OCI-LY1 (cell line): ENCODE measurements around the gene CCDC70.

ENCODE experiments used
- H2AFZ ChIP-seq: fragments of 200-600 bp; sonication (generic), shearing (Covaris generic); 2 replicates; pipeline ENCODE4 v1.6.0; 2014; ENCODE audit warnings: antibody characterized with exemption, mild to moderate bottlenecking, low read length
- H3F3A ChIP-seq: fragments of 200-600 bp; sonication (generic), shearing (Covaris generic); 2 replicates; pipeline ENCODE4 v1.6.0; 2014; ENCODE audit warnings: mild to moderate bottlenecking, antibody characterized with exemption, low read length, moderate library complexity; ENCODE audit not compliant: insufficient read depth
- H3K27ac ChIP-seq: fragments of 200-600 bp; sonication (generic); 2 replicates; pipeline ENCODE4 v1.5.1; 2014; ENCODE audit warnings: low read length, mixed run types, mild to moderate bottlenecking, low read depth; ENCODE audit not compliant: poor library complexity, severe bottlenecking
- H3K27me3 ChIP-seq: fragments of 200-600 bp; sonication (generic); 2 replicates; pipeline ENCODE4 v1.6.0; 2014; ENCODE audit warnings: antibody characterized with exemption, mild to moderate bottlenecking, low read length, moderate library complexity; ENCODE audit not compliant: insufficient read depth
- H3K36me3 ChIP-seq: fragments of 200-600 bp; sonication (generic); 2 replicates; pipeline ENCODE4 v1.6.1; 2014; ENCODE audit warnings: mild to moderate bottlenecking, antibody characterized with exemption, low read length, moderate library complexity, mixed read lengths; ENCODE audit not compliant: insufficient read depth
- H3K4me1 ChIP-seq: fragments of 200-600 bp; sonication (generic); 2 replicates; pipeline ENCODE4 v1.5.1; 2014; ENCODE audit warnings: mild to moderate bottlenecking, low read length, moderate library complexity; ENCODE audit not compliant: insufficient read depth, severe bottlenecking
- H3K4me2 ChIP-seq: fragments of 200-600 bp; sonication (generic), shearing (Covaris generic); 2 replicates; pipeline ENCODE4 v1.6.1; 2014; ENCODE audit warnings: low read length
- H3K4me3 ChIP-seq: fragments of 200-600 bp; sonication (generic); 2 replicates; pipeline ENCODE4 v1.5.1; 2014; ENCODE audit warnings: low read length, low read depth, mild to moderate bottlenecking, mixed read lengths; ENCODE audit not compliant: poor library complexity, severe bottlenecking
- H3K79me2 ChIP-seq: fragments of 200-600 bp; shearing (Covaris generic); 2 replicates; pipeline ENCODE4 v1.6.1; 2016; ENCODE audit warnings: mixed run types, low read length, mixed read lengths; ENCODE audit not compliant: insufficient read depth
- H3K9ac ChIP-seq: fragments of 200-600 bp; sonication (generic), shearing (Covaris generic); 2 replicates; pipeline ENCODE4 v1.6.1; 2014; ENCODE audit warnings: mild to moderate bottlenecking, low read length, mixed read lengths
- H3K9me2 ChIP-seq: fragments of 200-600 bp; sonication (generic), shearing (Covaris generic); 2 replicates; pipeline ENCODE4 v1.6.1; 2014; ENCODE audit warnings: low read depth, mild to moderate bottlenecking, low read length, mixed read lengths
- H3K9me3 ChIP-seq: fragments of 200-600 bp; shearing (Covaris generic); 2 replicates; pipeline ENCODE4 v1.6.1; 2014; ENCODE audit warnings: low read length, mixed read lengths
- H4K20me1 ChIP-seq: fragments of 200-600 bp; sonication (generic), shearing (Covaris generic); 2 replicates; pipeline ENCODE4 v1.6.0; 2016; ENCODE audit warnings: mild to moderate bottlenecking, low read length; ENCODE audit not compliant: insufficient read depth
- CTCF ChIP-seq: fragments of 200-600 bp; sonication (generic), shearing (Covaris generic); IDR thresholded peaks from 2 replicates; pipeline ENCODE4 v1.5.1; 2017; ENCODE audit warnings: mild to moderate bottlenecking, antibody characterized with exemption, low read length, moderate library complexity, mixed read lengths
- EZH2 ChIP-seq: fragments of 200-600 bp; sonication (generic), shearing (Covaris generic); IDR thresholded peaks from 2 replicates; pipeline ENCODE4 v1.8.0; 2017; ENCODE audit warnings: borderline replicate concordance, mixed run types, mild to moderate bottlenecking, antibody characterized with exemption, low read length, moderate library complexity, mixed read lengths

Gene CCDC70

GRCh38 chr13:51882570-51883225, 20.9 kb downstream of the CCDC70 start:
- Histone ChIP-seq H4K20me1 (no peaks in the 10 kb centered on the region), H3K36me3 (no peaks in the 10 kb centered on the region), H3K9me3 (peaks cover 10% of the 10 kb centered on the region), H3F3A (no peaks in the 10 kb centered on the region), H3K27ac (no peak overlapping the region), H3K4me1 (no peaks in the 10 kb centered on the region), H3K9ac (no peak overlapping the region), H3K9me2 (no peaks in the 10 kb centered on the region), H2AFZ (no peak overlapping the region), H3K27me3 (peaks cover 4% of the 10 kb centered on the region; the same call in 1 of the 2 replicates), H3K4me3 (no peak overlapping the region), H3K4me2 (no peak overlapping the region), H3K79me2 (no peaks in the 10 kb centered on the region)
- TF ChIP-seq EZH2 (no peak), CTCF (no peak)

- Histone ChIP-seq H2AFZ (no peak overlapping the region), H3K79me2 (no peaks in the 10 kb centered on the region), H3K4me2 (no peak overlapping the region), H3K4me3 (no peak overlapping the region), H3K9me2 (no peaks in the 10 kb centered on the region), H3K36me3 (no peaks in the 10 kb centered on the region), H3K9me3 (peaks cover 10% of the 10 kb centered on the region), H3K4me1 (no peaks in the 10 kb centered on the region), H3K27me3 (peaks cover 4% of the 10 kb centered on the region; the same call in 1 of the 2 replicates), H3K27ac (no peak overlapping the region), H4K20me1 (no peaks in the 10 kb centered on the region), H3K9ac (no peak overlapping the region), H3F3A (no peaks in the 10 kb centered on the region)
- TF ChIP-seq CTCF (no peak), EZH2 (no peak)
Observed at GRCh38 chr13:51883226-51883600, 21.4 kb downstream of the CCDC70 start.

GRCh38 chr13:51885651-51886050, 23.9 kb downstream of the CCDC70 start:
- Histone ChIP-seq H2AFZ (no peak overlapping the region), H3K4me3 (no peak overlapping the region), H3K79me2 (no peaks in the 10 kb centered on the region)

GRCh38 chr13:51887468-51887867, 25.7 kb downstream of the CCDC70 start:
- no peak overlapping the region for H3K4me2 ChIP-seq
- H3K4me3 ChIP-seq, result no peak overlapping the region
- no peaks in the 10 kb centered on the region for H4K20me1 ChIP-seq
- H3F3A ChIP-seq, result no peaks in the 10 kb centered on the region
- no peaks in the 10 kb centered on the region for H3K9me2 ChIP-seq
- TF ChIP-seq EZH2, result no peak
- no peaks in the 10 kb centered on the region for H3K36me3 ChIP-seq
- no peak overlapping the region for H3K27ac ChIP-seq
- H3K79me2 ChIP-seq, result no peaks in the 10 kb centered on the region
- no peak overlapping the region for H3K9ac ChIP-seq
- no peak overlapping the region for H2AFZ ChIP-seq
- no peaks in the 10 kb centered on the region for H3K4me1 ChIP-seq
- peaks cover 4% of the 10 kb centered on the region; the same call in 1 of the 2 replicates for H3K27me3 ChIP-seq
- peaks cover 8% of the 10 kb centered on the region for H3K9me3 ChIP-seq

More at GRCh38 chr13:51885651-51886050, 23.9 kb downstream of the CCDC70 start:
- Histone ChIP-seq H3K9me2 (no peaks in the 10 kb centered on the region), H4K20me1 (no peaks in the 10 kb centered on the region), H3K27ac (no peak overlapping the region), H3K36me3 (no peaks in the 10 kb centered on the region), H3K4me2 (no peak overlapping the region), H3K4me1 (no peaks in the 10 kb centered on the region), H3K9ac (no peak overlapping the region), H3F3A (no peaks in the 10 kb centered on the region), H3K27me3 (peaks cover 4% of the 10 kb centered on the region; the same call in 1 of the 2 replicates), H3K9me3 (peaks cover 10% of the 10 kb centered on the region)
- no peak for TF ChIP-seq EZH2
